Kidney (tissue), 14 donors: ENCODE measurements around the gene ZBTB16. TPM values are rescaled to one million over a fixed set of nuclear protein-coding genes. Genes with fewer than 3 reads are reported as not detected.
A peak's percentile ranks its signal among the peaks of the same experiment; 100 is the strongest.

ENCODE experiments used
- DNase-seq, 5 donors: peaks; one replicate each; pipeline ENCODE4 v3.0.0-alpha.2; 2013 to 2020
- FAIRE-seq: peaks from 2 replicates; lab custom pipeline; 2012; peaks lifted over from hg19 to GRCh38; lab: Jason Lieb, UNC
- H3K27ac ChIP-seq, 2 donors: one replicate each; pipeline ENCODE4 v1.7.0; 2013; ENCODE audit warnings: low read depth in 2 of 2, low read length in 2 of 2, inconsistent platforms in 1 of 2
- H3K27me3 ChIP-seq: one replicate; pipeline ENCODE4 v1.7.1; 2013; ENCODE audit warnings: low read length, inconsistent platforms; ENCODE audit not compliant: control insufficient read depth, insufficient read depth
- H3K36me3 ChIP-seq, 3 donors: one replicate each; pipeline versions ENCODE4 v1.7.0 to v1.7.1; 2013; ENCODE audit warnings: low read length in 3 of 3, control low read depth in 1 of 3, inconsistent platforms in 1 of 3; ENCODE audit not compliant: insufficient read depth in 3 of 3, control insufficient read depth in 2 of 3
- H3K4me1 ChIP-seq, 3 donors: one replicate each; pipeline versions ENCODE4 v1.7.0 to v1.7.1; 2013; ENCODE audit warnings: low read length in 3 of 3, inconsistent platforms in 1 of 3, low read depth in 1 of 3; ENCODE audit not compliant: control insufficient read depth in 2 of 3, insufficient read depth in 2 of 3
- H3K4me3 ChIP-seq, 3 donors: one replicate each; pipeline versions ENCODE4 v1.7.0 to v1.8.1; 2013; ENCODE audit warnings: low read length in 3 of 3, control low read depth in 1 of 3, inconsistent platforms in 1 of 3
- H3K9ac ChIP-seq, 3 donors: one replicate each; pipeline versions ENCODE4 v1.7.0 to v1.7.1; 2013; ENCODE audit warnings: low read length in 3 of 3, control low read depth in 1 of 3, inconsistent platforms in 1 of 3
- H3K9me3 ChIP-seq, 3 donors: one replicate each; pipeline versions ENCODE4 v1.7.0 to v1.7.1; 2013; ENCODE audit warnings: low read length in 3 of 3, control low read depth in 1 of 3, inconsistent platforms in 1 of 3; ENCODE audit not compliant: control insufficient read depth in 2 of 3, insufficient read depth in 1 of 3
- intact Hi-C: fragments of 100-400 bp; cut with DNase I; formaldehyde crosslinking; loops from one replicate; pipeline ENCODE4 v1.11.1; 2022
- polyA plus RNA-seq: library from polyadenylated mRNA; stranded (reverse); fragments of 350-450 nt; fragmentation: Illumina TruSeq; extraction: RNeasy Lipid Tissue Mini Kit (QIAGEN cat#74804); gene quantifications from one replicate; pipeline ENCODE4 v1.2.3, GENCODE V29; 2014; ENCODE audit warnings: low read depth, low replicate concordance; ENCODE audit not compliant: insufficient read depth
- total RNA-seq: library from RNA; stranded (reverse); fragmentation: NEBNext Ultra II Directional; extraction: Animal tissue kit (Norgen Biotek cat#: 25700); gene quantifications from one replicate; pipeline ENCODE4 v1.2.1, GENCODE V29; 2021
- TF ChIP-seq, protein P1 (sequence below): IDR thresholded peaks from 3 replicates; pipeline ENCODE4 v1.5.1; 2012; ENCODE audit warnings: mild to moderate bottlenecking, moderate library complexity, borderline replicate concordance; ENCODE audit not compliant: insufficient read depth; ENCODE audit errors: extremely low read depth
- donor health status: control.
- donor health status: control.
- donor health status: control.
- donor health status: control.
- donor health status: control.
- donor health status: DM: yes; HTN: yes; CAD: no.
- donor health status: Normal renal cell carcinoma (clear cell type).

The ZBTB16 gene
- total and polyA plus RNA-seq, 2 donors from 2014 or later = 2.5 to 126 TPM

DNA sequence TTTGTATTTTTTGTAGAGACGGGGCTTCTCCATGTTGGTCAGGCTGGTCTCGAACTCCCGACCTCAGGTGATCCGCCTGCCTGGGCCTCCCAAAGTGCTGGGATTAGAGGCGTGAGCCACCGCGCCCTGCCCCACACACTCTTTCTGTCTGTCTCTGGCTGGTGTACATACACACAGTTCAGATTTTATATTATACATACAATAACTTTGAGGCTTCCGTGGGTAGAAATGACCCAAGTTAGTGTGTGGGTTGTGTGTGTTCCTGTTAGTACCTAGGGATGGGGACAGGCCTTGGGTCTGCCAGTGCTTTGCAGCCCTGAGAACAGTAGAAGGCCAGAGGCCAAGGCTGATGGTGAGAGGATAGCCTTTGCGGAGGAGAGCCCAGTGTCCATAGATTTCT lies 2.8 kb downstream of the ZBTB16 start:
- H3K4me3 ChIP-seq = peak overlapping the region in 1 of 3 donors; percentile 23
- H3K9me3 ChIP-seq = no peaks in the 10 kb centered on the region
- DNase-seq (no peak), FAIRE-seq (no peak)
- intact Hi-C loops = loop anchor here (10.0 kb wide), 1 partner anchor 103 kb away; no protein-coding TSS in a partner anchor
- no peak overlapping the region for H3K9ac ChIP-seq
- TF ChIP-seq, protein P1, sequence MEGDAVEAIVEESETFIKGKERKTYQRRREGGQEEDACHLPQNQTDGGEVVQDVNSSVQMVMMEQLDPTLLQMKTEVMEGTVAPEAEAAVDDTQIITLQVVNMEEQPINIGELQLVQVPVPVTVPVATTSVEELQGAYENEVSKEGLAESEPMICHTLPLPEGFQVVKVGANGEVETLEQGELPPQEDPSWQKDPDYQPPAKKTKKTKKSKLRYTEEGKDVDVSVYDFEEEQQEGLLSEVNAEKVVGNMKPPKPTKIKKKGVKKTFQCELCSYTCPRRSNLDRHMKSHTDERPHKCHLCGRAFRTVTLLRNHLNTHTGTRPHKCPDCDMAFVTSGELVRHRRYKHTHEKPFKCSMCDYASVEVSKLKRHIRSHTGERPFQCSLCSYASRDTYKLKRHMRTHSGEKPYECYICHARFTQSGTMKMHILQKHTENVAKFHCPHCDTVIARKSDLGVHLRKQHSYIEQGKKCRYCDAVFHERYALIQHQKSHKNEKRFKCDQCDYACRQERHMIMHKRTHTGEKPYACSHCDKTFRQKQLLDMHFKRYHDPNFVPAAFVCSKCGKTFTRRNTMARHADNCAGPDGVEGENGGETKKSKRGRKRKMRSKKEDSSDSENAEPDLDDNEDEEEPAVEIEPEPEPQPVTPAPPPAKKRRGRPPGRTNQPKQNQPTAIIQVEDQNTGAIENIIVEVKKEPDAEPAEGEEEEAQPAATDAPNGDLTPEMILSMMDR = no peak
- peaks cover 0 to 39% (median 25%) of the 10 kb centered on the region in 3 donors for H3K36me3 ChIP-seq
- H3K4me1 ChIP-seq = peaks cover 0 to 23% (median 0%) of the 10 kb centered on the region in 3 donors
- peaks cover 15% of the 10 kb centered on the region for H3K27me3 ChIP-seq
- no peak overlapping the region for H3K27ac ChIP-seq

DNA sequence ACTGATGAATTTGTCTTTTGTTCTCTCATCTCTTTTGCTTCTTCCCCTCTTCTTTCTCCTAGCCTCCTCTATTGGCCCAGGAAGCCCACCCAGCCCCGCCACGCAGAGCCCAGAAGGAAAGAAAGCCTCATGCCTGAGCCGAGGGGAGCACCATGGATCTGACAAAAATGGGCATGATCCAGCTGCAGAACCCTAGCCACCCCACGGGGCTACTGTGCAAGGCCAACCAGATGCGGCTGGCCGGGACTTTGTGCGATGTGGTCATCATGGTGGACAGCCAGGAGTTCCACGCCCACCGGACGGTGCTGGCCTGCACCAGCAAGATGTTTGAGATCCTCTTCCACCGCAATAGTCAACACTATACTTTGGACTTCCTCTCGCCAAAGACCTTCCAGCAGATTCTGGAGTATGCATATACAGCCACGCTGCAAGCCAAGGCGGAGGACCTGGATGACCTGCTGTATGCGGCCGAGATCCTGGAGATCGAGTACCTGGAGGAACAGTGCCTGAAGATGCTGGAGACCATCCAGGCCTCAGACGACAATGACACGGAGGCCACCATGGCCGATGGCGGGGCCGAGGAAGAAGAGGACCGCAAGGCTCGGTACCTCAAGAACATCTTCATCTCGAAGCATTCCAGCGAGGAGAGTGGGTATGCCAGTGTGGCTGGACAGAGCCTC lies 3.8 kb downstream of the ZBTB16 start:
- Histone ChIP-seq H3K9me3 (no peaks in the 10 kb centered on the region), H3K4me1 (peaks cover 0 to 23% (median 0%) of the 10 kb centered on the region in 3 donors), H3K27me3 (peaks cover 7% of the 10 kb centered on the region), H3K36me3 (peaks cover 0 to 44% (median 28%) of the 10 kb centered on the region in 3 donors), H3K4me3 (peak overlapping the region in 1 of 3 donors; percentile 22), H3K9ac (no peak overlapping the region), H3K27ac (no peak overlapping the region)
- TF ChIP-seq, protein P1 = no peak
- no peak for DNase-seq
- intact Hi-C loops = loop anchor here (10.0 kb wide), 1 partner anchor 102 kb away; no protein-coding TSS in a partner anchor
- no peak for FAIRE-seq

- H3K36me3 ChIP-seq = peaks cover 0 to 44% (median 33%) of the 10 kb centered on the region in 3 donors
- no peaks in the 10 kb centered on the region for H3K9me3 ChIP-seq
- no peak for DNase-seq
- H3K4me3 ChIP-seq = peak overlapping the region in 1 of 3 donors; percentile 13
- H3K27me3 ChIP-seq = peaks cover 7% of the 10 kb centered on the region
- H3K4me1 ChIP-seq = peaks cover 0 to 24% (median 0%) of the 10 kb centered on the region in 3 donors
- H3K27ac ChIP-seq = no peak overlapping the region
- no peak for FAIRE-seq
- TF ChIP-seq, protein P1 = no peak
- H3K9ac ChIP-seq = no peak overlapping the region
- intact Hi-C loops = loop anchor here (10.0 kb wide), 1 partner anchor 101 kb away; no protein-coding TSS in a partner anchor
These were observed 4.3 kb downstream of the ZBTB16 start for GRCh38 chr11:114063829-114064201.
